HepG2 (cell line): Measurements from ENCODE around the gene CDKN2A. TPM values are rescaled to one million over a fixed set of nuclear protein-coding genes. Genes with fewer than 3 reads are reported as not detected.

Source experiments
- ATAC-seq: fragments of 200-7000 bp; cut with Tn5 transposase; 3 replicates; pipeline ENCODE4 v1.9.1; 2020; ENCODE audit warnings: mild to moderate bottlenecking, moderate library complexity
- BruUV-seq: library from RNA; stranded (reverse); fragments of 400-500 nt; replicated peaks from 2 replicates; lab custom pipeline; 2021; lab: Mats Ljungman, UMichigan
- CTCF ChIA-PET: fragments of 300-600 bp; formaldehyde crosslinking; extraction: SDS; loops from one replicate; lab custom pipeline; 2021; ENCODE audit warnings: low total read pairs, inconsistent platforms, low intra/inter-chr PET ratio; lab: Yijun Ruan, JAX
- POLR2A ChIA-PET: fragments of 350-600 bp; sonication (Branson Sonifier 250); formaldehyde crosslinking; loops from one replicate; lab custom pipeline; 2020; ENCODE audit warnings: antibody characterized with exemption, inconsistent platforms; lab: Yijun Ruan, JAX
- DNase-seq: peaks from one replicate; pipeline ENCODE4 v3.0.0-alpha.2; 2015; ENCODE audit warnings: low spot score
- FAIRE-seq: peaks from 3 replicates; lab custom pipeline; 2011; peaks lifted over from hg19 to GRCh38; lab: Jason Lieb, UNC
- H2AFZ ChIP-seq: one replicate; pipeline ENCODE4 v1.6.1; 2011; ENCODE audit warnings: low read length, inconsistent platforms
- H3K27ac ChIP-seq: fragments of 300-600 bp; 3 replicates; pipeline ENCODE4 v1.8.0; 2011; ENCODE audit warnings: mixed run types, mild to moderate bottlenecking, mixed read lengths, low read length, inconsistent platforms; ENCODE audit not compliant: insufficient read depth; ENCODE audit errors: extremely low read length
- H3K27me3 ChIP-seq, 2 experiments: fragments of 200-600 bp in 1 of 2; 2 replicates in 1 of 2; 3 replicates in 1 of 2; pipeline versions ENCODE4 v1.6.0 to v1.8.0; 2011; ENCODE audit warnings: low read length in 2 of 2, mild to moderate bottlenecking in 2 of 2, moderate library complexity in 2 of 2, inconsistent platforms in 1 of 2; ENCODE audit not compliant: insufficient read depth in 2 of 2, control insufficient read depth in 1 of 2
- H3K36me3 ChIP-seq, 2 experiments: fragments of 200-600 bp in 1 of 2; replicated peaks in 1 of 2; 2 replicates in 1 of 2; 3 replicates in 1 of 2; pipeline versions ENCODE4 v1.5.1 to v1.8.0; 2011; ENCODE audit warnings: low read length in 2 of 2, inconsistent platforms in 1 of 2; ENCODE audit not compliant: insufficient read depth in 2 of 2, control insufficient read depth in 1 of 2
- H3K4me1 ChIP-seq: 2 replicates; pipeline ENCODE4 v1.5.1; 2012; ENCODE audit warnings: low read length, inconsistent platforms; ENCODE audit not compliant: insufficient read depth
- H3K4me2 ChIP-seq: 2 replicates; pipeline ENCODE4 v1.6.0; 2011; ENCODE audit warnings: low read depth, low read length, inconsistent platforms
- H3K4me3 ChIP-seq, 3 experiments: fragments of 200-600 bp in 1 of 3; sonication (generic), shearing (Covaris generic) in 1 of 3; replicated peaks in 1 of 3; 2 replicates each; pipeline ENCODE4 v1.5.1; 2011 to 2016; ENCODE audit warnings: low read length in 3 of 3, inconsistent platforms in 2 of 3, low read depth in 2 of 3, mild to moderate bottlenecking in 2 of 3, control low read depth in 1 of 3, mixed read lengths in 1 of 3; ENCODE audit not compliant: insufficient read depth in 1 of 3
- H3K79me2 ChIP-seq: one replicate; pipeline ENCODE4 v1.6.1; 2011; ENCODE audit warnings: low read length, inconsistent platforms; ENCODE audit not compliant: insufficient read depth
- H3K9ac ChIP-seq: 2 replicates; pipeline ENCODE4 v1.6.0; 2011; ENCODE audit warnings: mild to moderate bottlenecking, low read depth, low read length, inconsistent platforms; ENCODE audit not compliant: insufficient read depth
- H3K9me3 ChIP-seq: 2 replicates; pipeline ENCODE4 v1.5.1; 2012; ENCODE audit warnings: mild to moderate bottlenecking, low read length
- H4K20me1 ChIP-seq: 2 replicates; pipeline ENCODE4 v1.6.0; 2011; ENCODE audit warnings: inconsistent platforms, mild to moderate bottlenecking, low read length, moderate library complexity; ENCODE audit not compliant: insufficient read depth
- BCL6 ChIP-seq: IDR thresholded peaks from 2 replicates; pipeline ENCODE4 v1.6.1; 2016; ENCODE audit warnings: missing genetic modification reagents, missing compliant biosample characterization
- GATAD2A ChIP-seq: IDR thresholded peaks from 2 replicates; pipeline ENCODE4 v1.6.1; 2016
- GPN1 ChIP-seq: sonication (generic); formaldehyde crosslinking; IDR thresholded peaks from 2 replicates; pipeline ENCODE4 v1.5.1; 2020; ENCODE audit warnings: missing genetic modification reagents, borderline replicate concordance
- HNF4G ChIP-seq, 2 experiments: sonication (generic) in 1 of 2; formaldehyde crosslinking in 1 of 2; IDR thresholded peaks; 2 replicates each; pipeline versions ENCODE4 v1.4.0 to v1.6.1; 2011 to 2020; ENCODE audit warnings: borderline replicate concordance in 2 of 2, low read depth in 2 of 2, mild to moderate bottlenecking in 2 of 2, low read length in 1 of 2, missing genetic modification reagents in 1 of 2, moderate library complexity in 1 of 2
- KDM5B ChIP-seq: sonication (generic); formaldehyde crosslinking; IDR thresholded peaks from 2 replicates; pipeline ENCODE4 v1.4.0; 2020; ENCODE audit warnings: missing genetic modification reagents, mild to moderate bottlenecking, borderline replicate concordance
- MAFF ChIP-seq: IDR thresholded peaks from 2 replicates; pipeline ENCODE4 v1.6.1; 2011; ENCODE audit warnings: low read depth, low read length, improper control_type of control experiment
- MBNL3 ChIP-seq: fragments of 250-450 bp; sonication (Bioruptor Pico); conservative IDR thresholded peaks from 2 replicates; pipeline ENCODE4 v1.8.0; 2022; ENCODE audit warnings: mild to moderate bottlenecking, inconsistent platforms
- PITX1 ChIP-seq: sonication (generic); formaldehyde crosslinking; IDR thresholded peaks from 2 replicates; pipeline ENCODE4 v1.5.1; 2020; ENCODE audit warnings: mild to moderate bottlenecking, missing genetic modification reagents
- SP1 ChIP-seq, 2 experiments: fragments of 450-650 bp in 1 of 2; sonication (generic) in 1 of 2; formaldehyde crosslinking in 1 of 2; IDR thresholded peaks; 2 replicates each; pipeline versions ENCODE4 v1.4.0 to v1.6.1; 2016 to 2020; ENCODE audit warnings: missing genetic modification reagents in 1 of 2
- TCF12 ChIP-seq, 2 experiments: fragments of 450-650 bp in 1 of 2; sonication (generic) in 1 of 2; formaldehyde crosslinking in 1 of 2; IDR thresholded peaks; 2 replicates each; pipeline versions ENCODE4 v1.6.1 to v1.8.0; 2017 to 2022; ENCODE audit warnings: antibody characterized with exemption in 1 of 2, mild to moderate bottlenecking in 1 of 2, missing genetic modification reagents in 1 of 2, moderate library complexity in 1 of 2
- ZNF430 ChIP-seq: sonication (generic); formaldehyde crosslinking; IDR thresholded peaks from 2 replicates; pipeline ENCODE4 v1.9.0; 2021; ENCODE audit warnings: mild to moderate bottlenecking, missing genetic modification reagents
- ZNF737 ChIP-seq: sonication (generic); formaldehyde crosslinking; IDR thresholded peaks from 2 replicates; pipeline ENCODE4 v1.5.0; 2020; ENCODE audit warnings: missing genetic modification reagents, mild to moderate bottlenecking, borderline replicate concordance
- ZSCAN22 ChIP-seq: sonication (generic); formaldehyde crosslinking; IDR thresholded peaks from 2 replicates; pipeline ENCODE4 v1.4.0; 2020; ENCODE audit warnings: mild to moderate bottlenecking, missing genetic modification reagents
- WGBS: methylation state at CpG from one replicate; pipeline ENCODE4 v1.1.6; 2017; ENCODE audit warnings: low lambda C conversion rate; 5-methylcytosine and 5-hydroxymethylcytosine counted together
- in situ Hi-C: cut with HindIII; loops from 2 replicates; pipeline ENCODE4 v1.10.0; 2017; ENCODE audit warnings: low pct_unique_long_range_greater_than_20kb; ENCODE audit not compliant: extremely low pct_ligation_motif_present
- intact Hi-C: fragments of 100-400 bp; cut with micrococcal nuclease; formaldehyde crosslinking; loops from one replicate; pipeline ENCODE4 v1.10.0; 2022; ENCODE audit not compliant: unreplicated experiment
- polyA plus RNA-seq, 8 experiments: library from polyadenylated mRNA; depleted of rRNA in 3 of 8; stranded (reverse) in 7 of 8; unstranded in 1 of 8; fragments of >200 nt; fragmentation: Illumina TruSeq in 4 of 8; extraction: Trizol in 4 of 8; gene quantifications; 2 replicates each; pipeline versions ENCODE4 v1.2.1 to v1.2.3, GENCODE V29; 2011 to 2016; ENCODE audit warnings: low read depth in 4 of 8, missing spikeins in 1 of 8, mixed read lengths in 1 of 8; ENCODE audit not compliant: insufficient read depth in 1 of 8
- total RNA-seq, 5 experiments: library from RNA; depleted of rRNA; stranded (reverse); fragments of >200 nt; fragmentation: Illumina TruSeq; extraction: Trizol; gene quantifications; 2 replicates each; pipeline ENCODE4 v1.2.3, GENCODE V29; 2016; ENCODE audit warnings: low read depth in 1 of 5
- TF ChIP-seq, protein P1 (sequence below): IDR thresholded peaks from 2 replicates; pipeline ENCODE4 v1.6.1; 2016; ENCODE audit warnings: mild to moderate bottlenecking
- TF ChIP-seq, protein P2 (sequence below): sonication (generic); formaldehyde crosslinking; IDR thresholded peaks from 2 replicates; pipeline ENCODE4 v1.4.0; 2020; ENCODE audit warnings: mild to moderate bottlenecking, missing genetic modification reagents

CDKN2A gene
- total and polyA plus RNA-seq, 2 of the 13 experiments (the other 11 are each of a cell fraction or from before 2014, with no cell fraction given), result 4.2 to 4.8 TPM

DNA sequence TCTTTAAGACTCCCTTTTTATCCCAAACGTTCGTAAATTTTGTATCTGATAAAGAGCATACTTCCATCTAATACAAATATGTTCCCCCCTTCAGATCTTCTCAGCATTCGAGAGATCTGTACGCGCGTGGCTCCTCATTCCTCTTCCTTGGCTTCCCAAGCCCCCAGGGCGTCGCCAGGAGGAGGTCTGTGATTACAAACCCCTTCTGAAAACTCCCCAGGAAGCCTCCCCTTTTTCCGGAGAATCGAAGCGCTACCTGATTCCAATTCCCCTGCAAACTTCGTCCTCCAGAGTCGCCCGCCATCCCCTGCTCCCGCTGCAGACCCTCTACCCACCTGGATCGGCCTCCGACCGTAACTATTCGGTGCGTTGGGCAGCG lies 19.9 kb downstream of the CDKN2A start:
- no peak for DNase-seq
- ATAC-seq, result no peak
- no peak overlapping the region for H3K27ac ChIP-seq
- intact Hi-C loops, result no loop called here
- H3K36me3 ChIP-seq, result no peaks in the 10 kb centered on the region
- FAIRE-seq, result no peak
- peak overlapping the region; percentile 92 for H3K4me2 ChIP-seq
- peaks cover 6% of the 10 kb centered on the region for H3K4me1 ChIP-seq
- in situ Hi-C loops, result no loop called here
- TF ChIP-seq, protein P1, sequence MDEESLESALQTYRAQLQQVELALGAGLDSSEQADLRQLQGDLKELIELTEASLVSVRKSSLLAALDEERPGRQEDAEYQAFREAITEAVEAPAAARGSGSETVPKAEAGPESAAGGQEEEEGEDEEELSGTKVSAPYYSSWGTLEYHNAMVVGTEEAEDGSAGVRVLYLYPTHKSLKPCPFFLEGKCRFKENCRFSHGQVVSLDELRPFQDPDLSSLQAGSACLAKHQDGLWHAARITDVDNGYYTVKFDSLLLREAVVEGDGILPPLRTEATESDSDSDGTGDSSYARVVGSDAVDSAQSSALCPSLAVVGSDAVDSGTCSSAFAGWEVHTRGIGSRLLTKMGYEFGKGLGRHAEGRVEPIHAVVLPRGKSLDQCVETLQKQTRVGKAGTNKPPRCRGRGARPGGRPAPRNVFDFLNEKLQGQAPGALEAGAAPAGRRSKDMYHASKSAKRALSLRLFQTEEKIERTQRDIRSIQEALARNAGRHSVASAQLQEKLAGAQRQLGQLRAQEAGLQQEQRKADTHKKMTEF (CRISPR knock-in tag), result no peak
- TF ChIP-seq KDM5B (CRISPR knock-in tag), result 0 out of 2 replicates have a peak, but pooled peaks have one; percentile 23
- TF ChIP-seq PITX1 (CRISPR knock-in tag), result 0 out of 2 replicates have a peak, but pooled peaks have one; percentile 13
- H3K9me3 ChIP-seq, result no peaks in the 10 kb centered on the region
- ChIA-PET POLR2A (no interaction called here), CTCF (no interaction called here)
- peak overlapping the region; percentile 39; the same call in 1 of the 2 replicates for H3K9ac ChIP-seq
- BruUV-seq, result no TSS peak
- peak overlapping the region; percentile 42 for H2AFZ ChIP-seq
- WGBS, result 17% methylated on average over 20 of the region's 21 CpGs
- no peaks in the 10 kb centered on the region for H3K79me2 ChIP-seq
- H3K4me3 ChIP-seq, result peak overlapping the region; percentile 64 to 78 (median 67)
- no peaks in the 10 kb centered on the region for H4K20me1 ChIP-seq
- H3K27me3 ChIP-seq, result peaks cover 0 to 23% of the 10 kb centered on the region in 2 experiments; a peak in 2 of 5 replicates

DNA sequence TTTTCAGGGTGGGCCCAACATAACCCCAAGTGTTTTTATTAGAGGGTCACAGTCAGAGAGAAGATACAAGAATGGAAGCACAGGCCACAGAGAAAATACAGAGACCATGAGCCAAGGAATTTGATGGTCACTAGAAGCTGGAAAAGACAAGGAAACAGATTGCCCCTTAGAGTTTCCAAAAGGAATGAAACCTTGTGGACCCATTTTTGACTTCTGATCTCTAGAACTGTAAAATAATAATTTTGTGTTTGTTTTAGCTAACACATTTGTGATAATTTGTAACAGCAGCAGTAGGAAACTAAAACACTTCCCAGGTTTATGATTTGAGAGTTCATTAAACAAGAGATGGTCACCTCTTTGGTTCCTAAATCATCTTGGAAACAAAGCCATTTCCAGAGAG lies 21.8 kb downstream of the CDKN2A start:
- POLR2A ChIA-PET, result no interaction called here
- Histone ChIP-seq H3K36me3 (no peaks in the 10 kb centered on the region), H3K9ac (no peak overlapping the region), H3K27me3 (peaks cover 0 to 28% of the 10 kb centered on the region in 2 experiments; a peak in 3 of 5 replicates), H4K20me1 (no peaks in the 10 kb centered on the region), H2AFZ (no peak overlapping the region), H3K27ac (no peak overlapping the region), H3K4me1 (peaks cover 6% of the 10 kb centered on the region), H3K79me2 (no peaks in the 10 kb centered on the region), H3K9me3 (no peaks in the 10 kb centered on the region), H3K4me2 (no peak overlapping the region), H3K4me3 (no peak overlapping the region)
- DNase-seq (no peak), ATAC-seq (no peak), FAIRE-seq (no peak)
- intact Hi-C loops, result no loop called here
- in situ Hi-C loops, result no loop called here
- BruUV-seq, result no TSS peak
- CTCF ChIA-PET, result no interaction called here
- TF ChIP-seq ZSCAN22 (CRISPR knock-in tag) (no peak), GPN1 (CRISPR knock-in tag) (no peak), GATAD2A (CRISPR knock-in tag) (no peak), MAFF (no peak), TCF12 (IDR thresholded peaks at IDR 0.05) (no peak), TCF12 (CRISPR knock-in tag; IDR thresholded peaks at IDR 0.05) (no peak), ZNF430 (CRISPR knock-in tag) (no peak), SP1 (IDR thresholded peaks at IDR 0.05) (no peak), SP1 (CRISPR knock-in tag; IDR thresholded peaks at IDR 0.05) (no peak), BCL6 (no peak), ZNF737 (no peak), HNF4G (IDR thresholded peaks at IDR 0.05; ENCODE audit: borderline replicate concordance, low read depth, low read length) (no peak), HNF4G (CRISPR knock-in tag; IDR thresholded peaks at IDR 0.05; ENCODE audit: borderline replicate concordance, low read depth) (no peak), MBNL3 (no peak)
- TF ChIP-seq, protein P2, sequence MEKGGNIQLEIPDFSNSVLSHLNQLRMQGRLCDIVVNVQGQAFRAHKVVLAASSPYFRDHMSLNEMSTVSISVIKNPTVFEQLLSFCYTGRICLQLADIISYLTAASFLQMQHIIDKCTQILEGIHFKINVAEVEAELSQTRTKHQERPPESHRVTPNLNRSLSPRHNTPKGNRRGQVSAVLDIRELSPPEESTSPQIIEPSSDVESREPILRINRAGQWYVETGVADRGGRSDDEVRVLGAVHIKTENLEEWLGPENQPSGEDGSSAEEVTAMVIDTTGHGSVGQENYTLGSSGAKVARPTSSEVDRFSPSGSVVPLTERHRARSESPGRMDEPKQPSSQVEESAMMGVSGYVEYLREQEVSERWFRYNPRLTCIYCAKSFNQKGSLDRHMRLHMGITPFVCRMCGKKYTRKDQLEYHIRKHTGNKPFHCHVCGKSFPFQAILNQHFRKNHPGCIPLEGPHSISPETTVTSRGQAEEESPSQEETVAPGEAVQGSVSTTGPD, result no peak
